NCI-H146 (cell line): ENCODE results near the gene TENT4B.
"Not testable (repeated sequence)": the region's sequence is repeated elsewhere in the genome, so short reads cannot be mapped to it uniquely, and the experiment has no call there.

ENCODE experiments used
- DNase-seq: peaks from one replicate; lab custom pipeline; 2025; lab: John Stamatoyannopoulos, UW

TENT4B gene

DNA sequence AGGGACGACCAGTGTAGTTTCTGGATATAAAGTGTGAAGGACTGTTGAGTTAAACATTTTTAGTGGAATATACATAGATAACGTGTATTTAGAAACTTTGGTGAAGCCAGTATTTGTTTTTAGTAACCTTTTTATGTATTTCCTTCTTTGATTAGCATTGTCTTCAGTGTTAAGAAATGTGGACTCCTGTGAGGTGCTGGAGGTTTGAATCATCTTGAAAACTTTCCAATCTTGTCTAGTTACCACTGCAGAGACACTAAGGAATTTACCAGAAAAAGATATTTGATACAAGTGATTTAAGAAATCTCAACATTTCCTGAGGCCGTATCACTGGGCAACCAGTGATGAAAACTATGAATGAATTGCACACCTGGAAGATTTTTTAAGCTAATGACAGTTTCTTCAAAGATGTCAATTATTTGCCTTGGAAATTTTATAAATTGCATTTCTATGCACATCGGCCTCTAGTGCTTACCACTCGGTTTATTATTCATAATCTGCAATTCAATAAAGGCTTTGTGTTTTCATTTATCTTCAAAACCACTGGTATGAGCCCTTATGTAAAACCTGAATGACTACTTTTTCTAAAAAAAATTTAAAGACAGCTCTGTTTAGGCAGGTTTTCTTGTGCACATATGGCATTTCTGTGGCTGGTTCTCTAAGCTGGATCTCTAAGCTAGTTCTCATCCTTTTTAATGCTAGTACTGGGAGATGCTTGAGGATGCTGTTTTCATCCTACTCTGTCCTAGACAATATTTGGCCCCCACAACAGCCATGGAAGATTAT, 81.9 kb downstream of the TENT4B start:
- no peak for DNase-seq

DNA sequence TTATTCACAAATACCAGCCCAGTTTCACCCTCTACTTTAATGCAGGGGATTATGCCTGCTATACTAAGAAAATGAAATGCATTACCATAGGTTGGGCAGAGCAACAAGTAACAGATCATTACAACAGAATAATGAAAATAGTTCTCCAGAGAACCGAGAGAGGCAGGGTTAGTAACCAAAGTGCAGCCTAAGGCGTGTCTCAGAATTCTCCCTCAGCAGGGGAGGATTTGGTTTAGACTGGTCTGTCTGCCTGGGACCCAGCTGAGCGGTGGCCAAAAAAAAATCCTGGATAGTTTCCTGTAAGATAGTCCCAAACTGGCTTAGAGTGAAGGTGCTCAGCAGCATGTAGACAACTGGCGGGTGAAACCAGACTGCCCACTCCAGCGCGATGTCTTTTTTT, 82.5 kb downstream of the TENT4B start:
- no peak for DNase-seq

DNA sequence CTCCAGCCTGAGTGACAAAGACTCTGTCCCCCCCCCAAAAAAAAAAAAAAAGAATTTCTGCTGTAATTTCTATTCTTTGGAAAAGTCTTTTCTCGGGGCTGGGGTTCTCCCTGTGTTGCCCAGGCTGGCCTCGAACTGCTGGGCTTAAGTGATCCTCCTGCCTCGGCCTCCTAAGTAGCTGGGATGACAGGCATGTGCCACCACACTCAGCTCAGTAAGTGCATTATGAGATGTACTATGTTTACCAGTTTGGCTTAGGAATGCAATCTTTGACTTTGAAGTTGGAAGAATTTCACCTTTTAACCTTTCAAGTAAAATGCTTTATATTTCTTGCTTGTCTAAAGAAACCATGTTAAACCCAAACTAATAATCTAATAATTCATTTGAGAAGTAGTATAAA, 85.2 kb downstream of the TENT4B start:
- DNase-seq = no peak

DNA sequence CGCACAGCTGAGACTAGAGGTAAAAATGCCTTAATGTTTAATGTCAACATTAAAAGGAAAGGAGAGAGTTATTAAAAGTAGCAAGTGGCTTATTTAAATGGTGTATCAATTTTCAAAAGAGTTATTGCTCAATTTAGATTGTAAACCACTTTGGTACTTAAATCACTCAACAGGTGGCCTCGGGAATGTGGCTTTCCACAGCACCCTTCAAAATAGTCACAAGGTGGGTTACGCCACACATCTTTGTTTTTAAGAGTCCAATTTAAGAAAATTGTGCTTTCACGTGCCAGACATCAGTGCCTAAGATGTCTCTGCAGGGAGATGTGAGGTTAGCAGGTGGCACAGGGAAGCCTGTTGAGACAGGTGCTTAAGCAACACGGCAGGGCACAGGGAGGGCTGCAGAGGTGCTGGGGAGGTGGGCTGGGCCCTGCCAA, 85.8 kb downstream of the TENT4B start:
- DNase-seq = peak; percentile 33

DNA sequence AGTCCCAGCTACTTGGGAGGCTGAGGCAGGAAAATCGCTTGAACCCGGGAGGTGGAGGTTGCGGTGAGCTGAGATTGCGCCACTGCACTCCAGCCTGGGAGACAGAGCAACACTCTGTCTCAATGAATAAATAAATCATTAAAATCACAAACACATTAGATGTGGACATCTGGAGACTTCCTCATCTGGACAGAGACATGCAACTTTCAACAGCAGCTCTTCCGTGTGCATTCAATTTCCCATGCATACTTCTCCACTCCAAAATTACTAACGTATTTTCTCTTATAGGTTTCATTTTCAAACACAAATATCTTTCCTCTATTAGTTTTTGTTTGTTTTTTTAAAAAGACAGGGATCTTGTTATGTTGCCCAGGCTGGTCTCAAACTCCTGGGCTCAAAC, 89.9 kb downstream of the TENT4B start:
- not testable (repeated sequence) for DNase-seq

DNA sequence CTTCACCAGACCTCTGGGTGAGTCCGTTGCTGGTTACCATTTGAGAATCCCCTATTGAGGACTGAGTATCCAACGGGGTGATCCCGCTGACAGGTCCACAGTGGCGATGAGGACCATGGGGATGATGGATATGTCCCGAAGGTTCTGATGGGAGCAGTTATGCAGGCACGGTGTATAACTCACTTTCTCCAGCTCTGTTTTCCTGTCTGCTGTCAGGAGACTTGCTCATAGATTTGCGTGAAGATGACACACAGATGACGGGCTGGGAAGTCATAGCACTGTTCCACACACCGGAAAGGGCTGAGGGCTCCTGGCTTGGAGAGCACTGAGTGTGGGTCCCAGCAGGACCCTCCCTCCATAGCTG, 91.0 kb downstream of the TENT4B start:
- no peak for DNase-seq

DNA sequence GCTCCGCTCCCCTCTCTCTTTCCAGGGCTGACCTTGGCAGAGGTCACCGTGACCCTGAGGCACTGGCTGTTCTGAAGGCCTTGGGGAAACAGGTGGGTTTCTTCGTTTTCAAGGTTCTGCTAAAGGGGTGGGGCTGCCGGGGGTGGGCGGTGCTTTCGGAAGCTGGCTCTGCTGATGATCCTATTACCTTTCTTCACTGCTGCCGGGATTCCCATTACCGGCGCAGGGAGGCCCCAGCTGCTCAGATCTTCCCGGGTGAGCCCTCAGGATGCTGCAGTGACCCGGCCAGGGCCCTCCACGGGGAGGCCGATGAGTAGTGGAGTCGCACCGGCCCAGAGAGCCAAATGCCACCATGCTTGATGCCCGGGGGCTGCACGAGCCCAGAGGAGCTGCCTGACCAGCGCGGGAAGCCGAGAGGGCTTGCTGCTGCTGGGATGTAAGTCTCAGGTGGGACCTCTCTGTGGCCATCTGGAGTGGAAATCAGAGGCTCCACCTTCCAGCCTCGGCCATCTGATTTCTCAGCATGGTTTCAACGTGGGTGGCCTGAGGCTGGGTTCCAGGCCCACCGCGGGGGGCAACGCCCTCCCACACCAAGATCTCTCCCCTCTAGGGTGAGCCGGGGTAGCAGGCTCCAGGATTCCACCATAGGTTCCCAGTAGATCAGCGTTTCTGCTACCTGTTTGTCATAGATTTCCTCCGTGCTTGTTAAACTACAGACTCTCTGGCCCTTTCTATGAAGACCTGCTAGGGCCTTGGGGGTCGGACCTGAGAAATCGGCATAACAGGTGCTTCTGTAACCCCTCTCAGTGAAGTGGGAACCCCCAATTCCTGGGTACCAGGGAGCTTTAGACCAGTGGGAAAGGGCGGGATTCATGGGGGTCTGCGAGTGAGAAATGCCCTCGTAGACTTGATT, 91.7 kb downstream of the TENT4B start:
- no peak for DNase-seq

DNA sequence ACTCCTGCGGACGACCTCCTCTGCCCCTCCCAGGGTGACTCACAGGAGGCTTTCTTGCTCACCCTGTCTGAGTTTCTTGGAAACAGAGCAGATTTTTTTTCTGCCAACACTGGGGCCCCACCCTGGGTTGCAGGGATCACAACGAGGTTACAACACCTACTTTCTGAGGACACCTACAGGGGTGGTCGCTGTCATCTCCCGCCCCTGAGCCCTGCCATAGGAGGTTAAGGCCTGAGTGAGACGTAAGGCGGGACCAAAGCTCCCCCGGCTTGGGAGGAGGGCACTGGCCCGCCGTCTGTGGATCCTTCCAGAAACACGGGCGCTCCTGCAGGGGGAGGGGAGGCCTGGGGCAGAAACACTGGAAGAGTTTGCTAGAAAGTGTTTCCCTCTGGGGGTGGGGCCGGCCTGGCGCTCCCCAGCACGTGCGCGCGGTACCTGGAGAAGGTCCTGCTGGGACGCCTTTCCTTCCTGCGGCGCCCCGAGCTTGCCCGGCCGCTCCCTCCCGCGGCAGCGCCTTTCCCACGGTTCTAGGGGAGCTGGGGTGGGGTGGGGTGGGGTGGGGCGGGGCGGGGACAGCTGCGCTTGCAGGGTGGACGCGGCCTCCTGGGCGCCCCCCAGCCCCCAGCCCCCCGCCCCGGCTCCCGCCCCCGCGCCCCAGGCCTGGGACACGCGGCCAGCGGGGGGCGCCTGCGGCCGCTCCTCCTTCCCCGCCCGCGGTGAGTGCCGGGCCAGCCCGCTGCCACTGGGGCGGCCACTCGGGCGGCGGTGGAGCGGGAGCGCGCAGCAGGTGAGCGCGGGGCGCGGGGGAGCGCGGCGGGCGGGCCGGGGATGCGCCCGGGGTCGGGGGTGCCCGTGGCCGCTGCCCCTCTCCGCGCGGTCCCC, 92.6 kb downstream of the TENT4B start:
- peak; percentile 35 for DNase-seq

DNA sequence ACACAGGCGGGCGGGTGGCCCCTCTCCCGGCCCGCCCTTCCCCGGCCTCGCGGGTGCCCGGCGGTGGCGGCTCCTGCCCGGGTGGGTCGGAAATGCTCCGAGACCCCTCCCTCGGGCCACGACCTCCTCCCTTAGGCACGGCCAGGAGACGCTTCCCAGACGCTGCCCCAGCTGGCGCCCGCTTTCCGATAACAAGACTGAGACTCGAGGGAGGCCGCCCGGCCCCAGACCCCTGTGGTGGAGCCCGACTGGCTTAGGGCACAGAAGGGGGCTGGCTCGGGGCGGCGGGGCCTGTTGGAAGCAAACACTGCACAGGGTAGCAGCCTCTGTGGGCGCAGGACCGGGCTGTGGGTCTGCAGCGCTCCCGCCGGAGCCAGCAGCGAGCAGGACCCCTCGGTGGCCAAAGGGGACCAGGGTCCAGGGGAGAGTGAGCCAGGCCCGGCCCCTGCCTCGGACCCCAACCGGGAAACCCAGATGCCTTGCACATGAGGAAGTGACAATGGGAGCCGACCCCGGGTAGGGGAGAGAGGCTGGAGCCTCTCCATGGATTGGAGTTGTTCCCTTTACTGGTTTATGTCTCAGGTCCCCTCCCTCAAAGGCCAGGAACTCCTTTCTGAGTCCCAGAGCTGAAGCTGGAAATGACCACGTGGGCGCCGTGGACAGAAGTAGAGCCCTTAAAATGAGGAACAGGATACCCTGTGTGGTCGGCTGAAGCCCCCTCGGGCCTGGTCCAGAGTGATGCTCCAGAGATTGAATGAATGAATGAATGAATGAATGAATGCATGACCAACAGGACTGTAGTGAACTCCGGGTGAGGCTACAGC, 93.4 kb downstream of the TENT4B start:
- DNase-seq = peak; percentile 35

DNA sequence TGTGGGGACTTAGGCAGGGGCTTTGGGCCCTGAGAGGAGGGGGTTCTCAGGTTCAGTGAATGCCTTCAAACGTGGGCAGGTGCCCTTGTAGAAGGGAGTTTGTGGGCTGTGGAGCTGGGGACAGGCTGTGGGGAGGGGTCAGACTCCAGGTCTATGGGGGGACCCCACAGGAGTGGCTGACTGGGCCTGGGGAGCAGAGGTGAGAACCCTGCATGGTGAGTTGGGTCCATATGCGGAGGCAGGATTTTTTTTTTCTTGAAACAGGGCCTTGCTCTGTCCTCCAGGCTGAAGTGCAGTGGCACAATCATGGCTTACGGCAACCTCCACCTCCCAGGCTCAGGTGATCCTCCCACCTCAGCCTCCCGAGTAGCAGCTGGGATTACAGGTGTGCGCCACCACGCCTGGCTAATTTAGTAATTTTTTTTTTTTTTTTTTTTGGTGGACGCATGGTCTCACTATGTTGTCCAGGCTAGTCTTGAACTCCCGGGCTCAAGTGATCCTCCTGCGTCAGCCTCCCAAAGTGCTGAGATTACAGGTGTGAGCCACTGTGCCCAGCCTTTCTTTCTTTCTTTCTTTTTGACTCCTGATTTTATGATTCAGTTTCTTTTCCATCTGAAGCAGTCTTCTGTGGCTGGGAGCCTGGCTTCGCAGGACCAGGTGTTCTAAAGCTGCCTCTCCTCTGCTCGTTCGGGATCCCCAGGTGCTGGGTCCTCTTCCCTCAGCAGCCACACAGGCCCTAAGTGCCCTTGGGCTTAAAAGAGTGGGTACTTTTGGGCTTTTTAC, 94.2 kb downstream of the TENT4B start:
- DNase-seq = no peak

DNA sequence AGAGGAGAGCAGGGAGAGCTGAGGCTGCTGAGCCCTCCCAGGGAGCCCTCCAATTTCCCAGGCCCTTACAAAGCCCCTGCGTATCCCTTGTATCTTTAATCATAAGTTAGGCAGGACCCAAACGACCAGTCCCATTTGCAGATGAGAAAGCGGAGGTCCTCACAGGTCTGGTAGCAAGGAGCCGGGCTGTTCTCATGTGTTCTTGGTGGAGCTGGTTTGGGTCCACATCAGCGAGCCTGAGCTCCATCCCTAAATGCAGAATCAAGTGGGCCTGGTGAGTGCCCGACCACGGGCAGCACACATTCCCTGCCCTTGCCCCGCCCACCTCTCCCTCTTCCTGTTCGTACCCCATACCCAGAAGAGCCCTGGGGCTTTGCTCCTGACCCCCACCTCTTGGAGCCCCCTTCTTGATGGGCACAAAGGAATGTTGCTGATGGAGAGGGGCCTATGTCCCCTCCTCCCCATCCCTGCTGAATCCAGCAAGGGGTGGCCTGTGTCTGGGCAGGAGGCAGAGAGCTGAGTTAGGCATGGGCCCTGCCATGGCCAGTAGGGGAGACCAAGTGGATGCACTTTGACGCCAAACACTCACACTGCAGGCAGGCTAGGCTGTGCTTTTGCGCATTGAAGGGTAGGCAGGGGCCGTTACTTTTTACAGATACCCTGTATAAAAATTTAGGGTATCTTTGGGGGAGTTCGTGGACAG, 95.0 kb downstream of the TENT4B start:
- DNase-seq = no peak

DNA sequence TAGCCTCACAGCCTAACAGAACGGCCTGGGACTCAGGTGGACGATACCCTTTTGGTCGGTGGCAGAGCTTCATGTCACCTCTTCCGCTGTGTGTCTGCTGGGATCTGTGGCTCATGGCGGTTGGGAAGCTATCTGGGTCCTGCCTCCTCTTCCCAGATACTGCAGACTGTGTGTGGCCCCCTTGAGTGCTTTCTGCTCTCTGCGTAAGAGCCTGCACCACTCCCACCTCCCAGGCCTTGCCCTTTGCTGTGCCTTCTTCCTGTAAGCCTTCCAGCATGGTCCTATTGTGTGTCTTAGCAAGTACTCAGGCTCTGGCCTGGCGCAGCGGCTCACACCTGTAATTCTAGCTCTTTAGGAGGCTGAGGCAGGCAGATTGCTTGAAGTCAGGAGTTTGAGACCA, 95.7 kb downstream of the TENT4B start:
- no peak for DNase-seq

DNA sequence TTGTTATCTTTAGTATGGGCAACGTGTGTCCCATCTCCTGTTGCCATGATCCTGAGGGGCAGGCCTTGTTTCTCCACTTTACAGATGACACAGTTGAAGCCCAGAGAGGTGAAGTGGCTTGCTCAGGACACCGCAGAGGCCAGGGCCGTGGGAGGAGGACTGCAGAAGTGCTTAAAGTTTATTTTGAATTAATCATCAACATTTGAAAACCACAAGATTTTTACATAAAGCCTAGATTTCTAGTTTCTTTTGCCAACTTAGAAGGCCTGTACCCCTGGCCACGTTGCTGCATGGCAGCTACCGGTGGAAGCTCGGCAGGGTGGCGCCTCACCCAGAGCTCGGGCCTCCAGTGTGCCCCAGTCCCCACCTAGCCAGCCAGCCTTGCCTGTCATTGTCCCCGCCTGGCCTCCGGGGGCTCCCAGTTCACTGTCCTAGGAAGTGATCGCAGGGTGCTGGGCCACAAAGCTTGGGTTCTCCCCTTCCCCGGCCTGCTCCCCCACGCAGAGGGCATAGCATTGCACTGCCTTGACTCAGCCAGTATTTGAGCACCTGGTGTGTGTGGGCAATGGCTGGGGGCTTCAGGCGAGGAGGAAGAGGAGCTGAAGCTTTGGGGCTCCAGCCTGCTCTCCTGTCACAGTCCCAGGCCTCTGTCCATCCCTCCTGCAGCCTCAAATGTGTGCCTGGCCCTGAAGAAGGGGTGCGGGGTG, 98.4 kb downstream of the TENT4B start:
- DNase-seq = no peak

DNA sequence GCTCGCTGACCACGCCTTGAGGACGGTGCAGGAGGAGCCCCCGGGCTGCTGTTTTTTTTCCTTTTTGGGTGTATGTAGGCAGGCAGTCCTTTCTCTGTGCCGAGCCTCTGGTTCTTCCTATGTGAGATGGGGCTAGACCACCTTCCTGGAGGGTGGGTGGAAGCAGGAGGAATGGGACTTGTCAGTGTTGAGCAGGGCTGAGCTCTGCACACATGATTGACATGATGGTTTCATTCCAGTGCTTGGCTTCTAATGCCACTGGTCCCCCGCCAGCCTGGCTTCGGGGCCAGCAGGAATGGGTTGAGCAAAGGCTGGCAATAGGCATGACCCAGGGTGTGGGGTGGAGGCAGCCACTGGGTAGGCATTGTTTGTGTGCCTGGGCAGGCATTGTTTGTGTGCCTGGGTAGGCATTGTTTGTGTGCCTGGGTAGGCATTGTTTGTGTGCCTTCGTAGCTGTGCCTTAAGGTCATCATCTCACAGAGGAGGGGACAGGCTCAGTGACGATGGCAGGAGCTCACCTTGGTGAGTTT, 99.0 kb downstream of the TENT4B start:
- DNase-seq = no peak

DNA sequence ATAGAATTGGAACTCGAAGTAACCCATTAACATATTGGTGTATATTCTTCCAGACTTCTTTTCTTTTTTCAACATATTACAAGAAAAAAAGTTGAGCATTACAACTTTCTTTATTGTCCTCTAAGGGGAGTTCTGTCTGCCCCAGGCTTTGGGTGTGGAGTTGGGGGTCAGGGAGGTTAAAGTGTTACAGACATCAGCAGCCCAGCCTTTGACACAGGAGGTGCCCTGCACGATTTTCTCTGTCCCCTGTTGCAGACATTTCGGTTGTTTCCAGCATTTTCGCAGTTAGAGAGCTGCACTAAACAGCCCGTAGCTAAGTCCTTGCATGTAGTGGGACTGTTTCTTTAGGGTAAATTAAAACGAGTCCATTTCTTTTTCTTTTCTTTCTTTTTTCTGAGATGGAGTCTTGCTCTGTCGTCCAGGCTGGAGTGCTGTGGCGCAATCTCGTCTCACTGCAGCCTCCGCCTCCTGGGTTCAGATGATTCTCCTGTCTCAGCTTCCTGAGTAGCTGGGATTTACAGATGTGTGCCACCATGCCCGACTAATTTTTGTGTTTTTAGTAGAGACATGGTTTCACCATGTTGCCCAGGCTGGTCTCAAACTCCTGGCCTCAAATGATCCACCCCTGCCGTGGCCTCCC, 99.9 kb downstream of the TENT4B start:
- DNase-seq = no peak

DNA sequence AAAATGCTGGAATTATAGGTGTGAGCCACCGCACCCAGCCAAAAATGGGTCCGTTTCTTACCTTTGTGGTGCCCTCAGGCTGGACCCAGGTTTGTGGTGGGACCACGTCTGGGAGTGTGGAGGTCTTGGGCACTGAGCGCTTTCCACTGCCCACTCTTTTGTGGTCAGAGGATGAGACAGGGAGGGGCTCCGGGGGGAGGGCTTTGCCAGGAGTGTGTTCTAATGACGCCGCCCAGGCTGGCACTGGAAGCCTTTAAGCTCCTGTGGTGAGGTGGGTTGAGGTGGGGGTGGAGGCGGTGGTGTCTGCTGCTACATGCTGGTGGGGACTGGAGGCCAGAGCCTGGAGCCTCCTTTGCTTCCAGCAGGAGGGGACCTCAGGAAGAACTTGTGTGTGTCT, 100.4 kb downstream of the TENT4B start:
- DNase-seq = no peak

DNA sequence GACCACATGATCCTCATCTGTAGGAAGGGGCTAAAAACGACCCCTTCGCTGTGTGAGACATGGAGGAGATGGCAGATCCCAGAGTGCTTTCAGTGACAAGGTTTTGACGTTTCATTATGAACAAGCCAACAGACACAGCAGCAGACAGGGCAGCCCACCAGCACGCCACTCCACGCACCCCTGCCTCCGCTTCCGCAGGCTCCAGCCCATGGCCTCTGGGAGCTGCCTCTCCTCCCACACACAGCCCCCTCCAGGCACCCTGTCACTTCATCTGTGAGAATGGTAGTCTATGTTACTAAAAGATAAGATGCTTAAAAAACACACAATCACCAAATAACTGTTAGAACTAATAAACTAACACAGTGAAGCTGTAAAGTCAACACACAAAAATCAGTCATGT, 101.0 kb downstream of the TENT4B start:
- DNase-seq = no peak

DNA sequence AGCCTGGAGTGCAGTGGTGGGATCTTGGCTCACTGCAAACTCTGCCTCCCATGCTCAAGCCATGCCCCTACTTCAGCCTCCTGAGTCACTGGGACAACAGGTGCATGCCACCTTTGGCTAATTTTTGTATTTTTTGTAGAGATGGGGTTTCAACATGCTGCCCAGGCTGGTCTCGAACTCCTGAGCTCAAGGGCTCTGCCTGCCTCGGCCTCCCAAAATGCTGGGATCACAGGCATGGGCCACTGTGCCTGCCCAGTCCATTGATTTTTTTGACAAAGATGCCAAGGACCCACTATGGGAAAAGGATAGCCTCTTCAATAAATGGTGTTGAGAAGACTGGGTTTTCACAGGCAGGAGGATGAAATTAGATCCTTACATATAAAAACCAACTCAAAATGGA, 102.4 kb downstream of the TENT4B start:
- no peak for DNase-seq

DNA sequence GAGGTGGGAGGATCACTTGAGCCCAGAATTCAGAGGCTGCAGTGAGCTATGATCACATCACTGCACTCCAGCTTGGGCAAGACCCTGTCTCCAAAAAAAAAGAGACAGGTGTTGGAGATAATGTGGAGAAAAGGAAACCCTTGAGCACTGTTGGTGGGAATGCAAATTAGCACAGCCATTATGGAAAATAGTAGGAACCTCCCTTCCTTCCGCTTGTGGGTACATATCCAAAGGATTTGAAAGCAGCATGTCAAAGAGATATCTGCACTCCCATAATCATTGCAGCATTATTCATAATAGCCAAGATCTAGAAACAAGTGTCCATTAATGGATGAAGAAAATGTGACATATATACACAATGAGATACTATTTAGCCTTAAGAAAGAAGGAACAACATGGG, 103.5 kb downstream of the TENT4B start:
- DNase-seq = no peak
